Amniotic stem cell (primary cell): Measurements from ENCODE around the gene NPAS3.
A peak's percentile ranks its signal among the peaks of the same experiment; 100 is the strongest.

Experiments
- DNase-seq: peaks from one replicate; lab custom pipeline; 2025; lab: John Stamatoyannopoulos, UW

The NPAS3 gene

DNA sequence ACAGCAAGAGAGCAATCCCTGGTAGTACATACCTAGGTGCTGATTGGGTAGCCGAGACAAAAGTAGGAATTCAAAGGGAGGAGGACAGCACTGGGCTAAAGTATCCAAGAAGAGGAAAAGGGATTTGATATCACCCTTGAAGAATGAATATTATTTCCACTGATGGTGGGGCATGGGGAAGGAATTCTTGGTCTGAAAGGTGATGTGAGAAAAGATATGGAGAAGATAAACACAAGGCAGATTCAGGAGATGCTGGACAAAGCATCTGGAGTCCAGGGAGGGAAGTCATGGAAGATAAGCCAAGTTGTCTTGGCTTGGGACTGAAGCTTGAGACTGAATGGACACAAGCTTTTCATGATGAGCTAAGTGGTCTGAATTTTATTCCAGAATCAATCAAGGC, 818.2 kb downstream of the NPAS3 start:
- no peak for DNase-seq

DNA sequence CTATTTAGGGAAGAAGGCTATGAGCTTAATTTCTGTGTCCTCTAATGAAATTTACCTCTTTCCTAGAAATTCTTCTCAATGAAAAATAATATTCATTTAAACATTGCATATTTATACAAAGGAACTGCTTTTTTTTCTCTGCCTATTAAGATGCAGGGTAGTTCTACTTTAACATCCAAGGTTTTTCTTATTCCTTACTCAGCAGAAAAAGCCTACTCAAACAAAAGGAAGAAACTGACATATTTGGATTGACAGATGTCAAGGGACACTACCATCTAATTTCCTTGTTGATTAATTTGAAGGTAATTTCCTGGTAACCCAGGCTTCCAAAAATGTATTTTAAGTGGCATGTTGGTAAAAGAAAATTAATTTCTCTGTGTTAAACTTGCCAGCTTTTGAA, 819.9 kb downstream of the NPAS3 start:
- no peak for DNase-seq

DNA sequence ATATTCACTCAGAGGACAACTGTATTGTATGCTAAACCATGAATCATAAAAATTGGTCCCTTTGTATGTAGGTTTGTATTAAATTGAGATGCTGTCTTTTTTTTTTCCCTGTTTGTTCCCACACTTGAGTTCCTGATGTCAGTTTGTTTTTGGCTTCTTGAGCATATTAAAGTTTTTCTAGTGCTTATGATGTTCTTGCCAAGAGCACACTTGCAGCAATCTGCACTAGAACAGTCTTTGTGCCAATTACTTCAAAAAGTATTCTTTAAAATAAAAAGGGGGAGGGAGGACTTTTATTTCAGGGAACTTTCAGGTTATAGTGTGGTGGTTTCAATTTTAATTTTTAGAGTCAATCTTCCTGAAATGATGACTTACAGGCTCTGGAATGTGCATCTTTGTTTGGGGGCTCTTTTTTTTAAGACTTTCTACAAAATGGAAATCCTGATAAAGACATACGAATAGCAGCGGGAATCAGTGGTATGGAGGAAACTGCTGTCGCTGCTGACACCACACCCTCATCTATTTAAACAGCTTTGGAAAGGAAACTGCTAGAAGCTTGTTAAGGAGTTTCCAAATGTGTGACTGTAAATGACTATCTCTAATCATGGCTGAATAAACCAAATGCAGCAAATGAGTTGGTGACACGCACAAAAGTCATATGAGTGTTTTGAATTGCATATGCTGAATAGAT, 823.6 kb downstream of the NPAS3 start:
- DNase-seq, result no peak

DNA sequence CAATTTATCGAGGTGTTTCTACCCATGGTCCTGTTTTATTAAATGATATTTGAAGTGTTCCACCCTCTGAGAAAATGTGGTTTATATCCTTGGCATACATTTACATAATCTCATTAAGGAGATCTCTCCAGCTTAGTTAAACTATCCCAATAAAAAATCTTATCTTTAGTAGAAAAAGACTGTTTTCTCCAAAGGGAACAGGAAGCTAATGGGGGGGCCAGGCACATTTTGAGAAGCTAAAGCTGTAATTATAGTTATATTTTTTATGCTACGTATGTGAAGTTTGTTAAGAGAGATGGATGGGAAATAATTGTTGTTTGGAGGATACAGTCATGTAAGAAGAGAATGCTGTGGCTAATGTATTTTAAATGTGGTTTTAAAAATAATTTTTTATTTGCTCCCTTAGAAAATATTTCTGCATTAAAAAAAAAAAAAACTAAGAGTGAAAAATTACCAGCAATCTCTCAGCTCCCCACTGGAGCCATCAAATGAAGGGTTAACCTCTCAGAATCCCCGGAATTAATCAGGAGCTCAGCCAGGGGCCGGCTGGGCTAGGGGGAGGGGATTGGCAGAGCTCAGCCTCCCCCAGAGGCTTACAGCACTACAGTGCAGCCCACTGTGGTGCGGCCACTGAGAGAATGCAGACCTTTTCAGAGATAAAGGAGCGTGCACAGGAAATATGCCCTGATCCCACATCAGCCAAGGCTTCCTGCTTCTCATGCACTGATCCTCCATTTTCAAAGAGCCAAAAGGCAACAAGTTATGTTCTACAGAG, 826.4 kb downstream of the NPAS3 start:
- DNase-seq, result no peak

DNA sequence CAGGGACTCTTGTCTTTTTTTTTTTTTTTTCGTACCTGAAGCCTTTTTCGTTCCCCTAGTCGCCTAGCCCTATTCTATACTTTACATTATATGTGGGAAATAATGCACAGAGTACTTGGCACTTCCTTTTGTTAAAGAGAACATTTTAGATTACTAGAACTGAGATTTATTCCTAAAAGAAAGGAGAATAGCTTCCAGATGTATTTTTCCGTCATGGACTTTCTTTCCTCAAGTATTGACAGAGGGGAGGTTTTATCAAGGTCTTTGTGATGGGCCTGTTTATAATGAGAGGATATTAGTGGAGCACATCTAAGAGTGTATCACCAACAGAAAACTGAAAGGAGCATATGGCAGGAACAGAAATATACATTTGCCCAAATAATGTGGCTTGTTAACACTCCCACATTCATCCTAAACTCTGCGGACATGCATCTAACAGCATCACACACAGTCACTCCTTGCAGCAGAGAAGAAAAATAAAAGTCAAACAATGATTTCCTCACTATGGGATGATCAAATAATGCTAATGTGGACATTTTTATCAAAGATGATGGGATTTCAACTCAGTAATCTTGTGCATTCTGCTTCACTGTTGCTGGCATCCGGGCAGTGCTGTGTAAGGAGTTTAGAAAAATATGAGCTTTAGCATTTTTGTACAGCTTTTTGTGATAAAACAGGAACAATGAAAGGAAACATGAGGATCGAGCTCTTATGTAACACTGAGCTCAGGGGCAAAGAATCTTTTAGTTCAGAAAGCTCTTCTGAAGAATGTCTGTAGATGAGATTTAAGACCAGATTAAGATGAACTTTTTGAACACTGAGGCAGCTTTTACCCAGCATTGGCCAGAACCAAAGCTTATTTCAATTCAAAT, 829.1 kb downstream of the NPAS3 start:
- no peak for DNase-seq

DNA sequence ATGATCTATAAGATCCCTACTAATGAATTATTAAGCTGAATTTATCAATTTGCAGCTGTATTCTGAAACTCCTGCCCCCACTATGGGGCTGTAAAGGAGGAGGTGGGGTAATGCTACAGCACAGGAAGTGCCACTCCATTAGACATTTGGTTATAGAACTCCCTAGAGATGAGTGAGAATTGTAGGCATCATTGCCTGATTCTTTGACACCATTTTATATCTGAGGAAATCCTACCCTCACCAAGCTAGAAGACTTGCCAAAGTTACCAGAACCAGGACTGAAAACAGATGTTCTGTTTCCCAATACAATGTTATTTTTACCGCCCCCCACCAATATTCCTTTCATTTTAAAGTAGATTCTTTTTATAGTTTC, 829.8 kb downstream of the NPAS3 start:
- DNase-seq, result no peak

DNA sequence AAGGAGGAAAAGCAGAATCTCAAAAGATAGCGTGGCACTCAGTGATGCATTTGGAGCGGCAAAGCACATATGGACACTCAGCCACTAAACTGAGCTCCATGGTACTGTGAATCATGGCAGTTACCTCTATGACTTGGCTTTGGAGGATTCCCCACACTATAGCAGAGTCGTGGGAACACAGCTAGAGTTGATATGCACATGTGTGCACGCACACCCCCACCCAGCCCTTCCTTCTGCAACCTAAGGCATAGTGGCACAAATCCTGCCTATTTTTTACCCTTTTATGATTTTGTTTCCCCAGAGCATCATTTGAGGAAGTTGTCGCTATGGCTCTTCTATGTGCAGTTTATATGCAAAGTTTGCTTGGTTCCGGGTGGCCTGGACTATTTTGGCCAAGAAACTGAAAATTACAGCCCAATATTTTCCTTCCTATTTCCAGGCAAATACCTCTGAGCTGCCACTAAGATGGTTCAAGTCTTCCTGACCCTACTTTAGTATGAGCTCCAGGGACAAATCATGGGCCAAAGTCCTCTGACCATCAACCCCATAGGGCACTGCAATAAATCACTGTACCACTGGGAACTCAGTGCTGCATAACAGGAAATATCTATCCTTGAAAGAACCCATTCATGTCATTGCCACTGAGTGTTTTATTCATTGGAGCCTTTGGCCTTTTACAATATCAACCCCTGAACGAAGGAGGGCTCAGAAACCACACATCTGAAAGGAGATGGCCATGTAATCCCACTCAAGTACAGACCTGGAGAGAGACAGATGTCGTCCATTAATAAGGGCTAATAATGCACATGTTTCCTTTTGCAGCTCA, 834.7 kb downstream of the NPAS3 start:
- DNase-seq, result no peak

DNA sequence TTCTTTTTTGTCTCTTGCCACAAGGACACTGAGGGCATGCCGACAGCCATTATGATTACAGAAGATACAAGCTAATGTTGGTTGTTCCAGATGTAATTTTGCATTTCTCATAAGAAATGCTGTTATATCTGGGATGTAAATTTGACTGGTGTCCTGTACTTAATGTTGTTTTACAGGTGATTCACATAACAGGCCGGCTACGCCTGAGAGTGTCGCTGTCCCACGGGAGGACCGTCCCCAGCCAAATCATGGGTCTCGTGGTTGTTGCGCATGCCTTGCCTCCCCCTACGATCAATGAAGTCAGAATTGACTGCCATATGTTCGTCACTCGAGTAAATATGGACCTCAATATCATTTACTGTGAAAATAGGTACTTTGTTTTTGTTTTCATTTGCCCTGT, 835.5 kb downstream of the NPAS3 start:
- no peak for DNase-seq

DNA sequence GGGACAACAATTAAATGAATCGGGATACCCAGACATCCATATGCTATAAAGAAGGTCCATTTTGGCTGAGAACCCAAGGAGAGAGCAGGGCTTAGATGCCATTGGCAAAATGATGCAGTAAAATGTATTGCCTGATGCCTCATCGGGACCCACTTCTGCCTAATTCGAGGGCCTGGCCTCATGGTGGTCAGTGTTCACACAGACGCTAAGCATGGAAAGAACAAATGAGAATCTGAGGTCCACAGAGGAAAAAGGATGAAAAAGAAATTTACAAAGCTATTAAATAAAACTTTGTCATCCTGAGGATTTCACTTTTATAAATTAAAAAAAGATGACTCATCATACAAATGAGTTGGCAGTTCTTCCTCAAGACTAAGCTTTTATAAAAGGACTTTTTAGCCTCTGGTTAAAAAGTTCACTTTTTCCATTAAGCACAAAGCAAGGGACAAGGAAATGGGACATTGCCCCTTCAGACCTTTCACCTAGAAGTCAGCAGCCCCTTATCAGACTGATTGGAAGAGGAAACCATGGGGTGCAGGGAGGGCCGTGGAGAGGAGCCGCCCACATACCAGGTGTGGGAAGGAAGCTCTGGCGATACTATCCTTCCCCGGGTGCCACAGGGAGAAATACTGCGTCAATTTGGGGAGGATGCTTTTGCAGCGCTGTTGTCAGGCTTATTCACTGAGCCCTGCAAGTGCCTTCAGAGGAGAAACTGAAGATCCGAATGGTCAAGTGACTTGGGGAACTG, 836.2 kb downstream of the NPAS3 start:
- no peak for DNase-seq

DNA sequence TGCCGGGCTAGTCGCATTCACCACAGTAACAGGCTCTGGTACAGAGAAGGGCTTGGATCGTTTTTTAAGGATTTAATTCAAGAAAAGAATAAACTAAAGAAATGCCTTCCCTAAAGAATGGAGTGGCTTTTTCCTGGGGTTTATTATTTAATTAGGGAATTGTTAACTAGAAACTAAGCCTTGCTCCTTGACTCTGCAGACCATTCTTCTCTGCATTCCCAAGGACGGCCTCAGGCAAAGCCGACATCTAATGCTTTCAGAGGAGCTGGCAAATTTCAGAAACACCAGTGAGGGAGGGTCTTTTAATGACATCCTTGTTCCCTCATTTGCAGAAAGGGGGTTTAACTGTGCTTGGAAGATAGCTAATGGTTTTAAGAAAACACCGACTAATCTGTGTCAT, 838.2 kb downstream of the NPAS3 start:
- DNase-seq, result no peak

DNA sequence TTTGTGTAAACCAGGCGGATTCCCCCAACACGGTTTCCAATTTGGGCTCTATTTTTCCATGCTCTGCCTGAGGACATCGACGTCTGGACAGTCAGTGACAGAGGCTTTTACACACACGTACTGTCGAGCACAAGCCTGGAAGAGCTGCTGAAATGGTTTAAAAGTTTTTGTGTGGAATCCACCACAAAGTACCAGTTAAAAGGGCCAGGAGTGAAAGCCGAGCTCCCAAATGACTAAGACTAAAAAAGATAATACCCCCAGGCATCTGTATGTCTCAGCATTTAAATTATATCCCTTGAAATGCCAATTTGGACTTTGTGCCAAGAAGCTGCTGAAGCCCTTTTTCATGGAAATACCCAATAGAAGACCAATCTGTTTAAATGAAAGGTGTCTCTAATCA, 839.0 kb downstream of the NPAS3 start:
- peak; percentile 34 for DNase-seq

DNA sequence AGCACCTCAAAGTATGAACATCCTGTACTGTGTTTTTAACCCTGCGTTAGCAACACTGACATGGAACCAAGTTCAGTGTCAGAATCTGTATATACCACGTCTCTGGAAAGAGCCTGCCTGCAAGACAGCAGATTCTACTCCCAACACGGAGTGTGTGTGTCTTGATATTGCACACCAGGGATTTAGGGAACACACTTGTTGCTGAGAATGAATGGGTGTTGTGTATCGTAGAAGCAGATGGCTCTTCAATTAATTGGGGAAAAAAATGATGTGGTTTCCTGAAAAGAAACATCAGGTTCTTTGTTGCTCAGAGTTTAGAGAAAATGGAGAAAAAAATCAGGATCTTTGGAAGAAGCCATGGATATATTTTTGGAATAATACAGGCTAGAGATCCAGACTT, 841.4 kb downstream of the NPAS3 start:
- no peak for DNase-seq

DNA sequence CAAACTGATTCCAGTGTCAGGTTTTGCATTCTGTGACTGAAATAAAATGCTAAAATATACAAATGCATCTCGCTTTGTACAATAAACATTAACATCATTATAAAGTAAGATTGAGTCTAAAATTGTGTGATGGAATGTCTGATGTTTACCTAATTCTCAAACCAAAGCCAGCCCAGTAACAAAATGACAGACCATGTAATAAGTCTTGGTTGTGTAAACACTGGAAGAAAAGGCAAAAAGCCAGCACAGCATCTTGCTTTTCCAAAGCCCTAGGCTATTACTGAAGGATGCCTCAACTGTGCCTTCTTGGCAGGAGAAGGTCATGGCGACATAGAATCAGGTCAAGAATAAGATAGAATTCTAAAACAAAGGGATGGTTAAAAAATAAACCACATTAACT, 842.6 kb downstream of the NPAS3 start:
- no peak for DNase-seq

DNA sequence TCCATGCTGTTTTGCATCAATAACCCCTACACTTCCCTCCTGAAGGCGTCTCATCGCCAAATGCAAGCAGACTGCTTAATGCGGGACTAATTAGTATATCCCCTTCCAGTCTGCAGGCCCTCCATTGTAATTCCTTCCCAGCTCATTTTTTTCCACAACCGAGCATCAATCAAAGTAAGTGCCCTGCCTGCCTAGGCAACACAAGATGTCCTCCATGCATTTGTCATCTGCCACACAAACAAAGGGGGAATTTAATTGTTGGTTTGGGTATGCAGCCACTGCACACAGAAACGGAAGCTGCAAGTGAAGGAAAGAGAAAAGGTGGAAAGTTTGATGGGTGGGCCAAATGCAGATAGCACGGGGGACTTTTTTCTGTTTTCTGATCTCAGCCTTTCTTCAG, 844.2 kb downstream of the NPAS3 start:
- DNase-seq, result no peak

DNA sequence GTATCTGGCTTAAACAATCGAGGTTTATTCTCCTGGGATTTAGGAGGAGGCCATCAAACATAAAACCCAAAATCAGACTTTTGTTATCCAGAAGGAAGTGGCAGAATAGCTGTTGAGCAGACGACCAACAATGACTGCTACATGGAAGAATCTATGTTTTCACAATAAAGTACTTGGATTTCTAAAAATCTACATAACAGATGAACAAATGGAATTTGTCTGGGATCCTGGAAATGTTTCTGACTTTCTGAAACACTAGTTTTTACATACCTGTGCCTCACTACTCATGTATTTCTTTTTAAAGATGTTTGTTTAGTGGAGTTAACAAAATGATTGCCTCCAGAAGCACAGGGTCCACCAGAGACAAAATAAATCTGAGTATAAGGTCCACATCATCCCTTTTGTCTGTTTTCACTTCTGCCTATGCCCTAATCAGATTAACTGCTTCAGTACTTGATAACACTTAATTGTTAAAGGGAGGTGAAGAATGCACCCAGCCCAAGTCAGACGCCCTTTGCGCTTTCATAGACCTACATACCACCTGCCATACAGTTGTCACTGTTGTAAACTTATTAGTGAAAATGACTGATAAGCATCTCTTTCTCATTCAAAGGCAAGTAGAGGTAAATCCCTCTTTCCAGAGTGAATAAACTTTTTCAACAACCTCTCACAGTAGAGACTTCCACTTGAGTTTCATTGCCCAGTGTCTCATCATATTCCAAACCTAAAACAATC, 847.6 kb downstream of the NPAS3 start:
- DNase-seq, result no peak

DNA sequence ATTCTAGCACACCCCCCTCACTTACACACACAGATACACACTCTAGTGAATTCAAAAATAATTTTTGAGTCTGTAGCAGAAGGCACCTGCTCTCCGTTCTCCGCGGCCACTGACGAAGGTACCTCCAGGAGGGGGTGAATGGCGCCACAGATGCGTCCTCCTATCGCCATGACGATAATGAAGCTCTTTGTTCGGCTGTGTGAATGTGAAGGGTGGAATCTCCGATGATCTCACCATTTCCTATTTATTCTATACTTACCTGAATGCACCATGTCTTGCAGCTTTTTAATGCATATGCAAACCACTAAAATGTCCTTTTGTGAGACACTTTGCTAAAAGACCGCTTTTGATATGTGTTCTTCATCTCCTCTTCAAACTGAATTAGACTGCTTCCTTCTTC, 849.5 kb downstream of the NPAS3 start:
- no peak for DNase-seq

DNA sequence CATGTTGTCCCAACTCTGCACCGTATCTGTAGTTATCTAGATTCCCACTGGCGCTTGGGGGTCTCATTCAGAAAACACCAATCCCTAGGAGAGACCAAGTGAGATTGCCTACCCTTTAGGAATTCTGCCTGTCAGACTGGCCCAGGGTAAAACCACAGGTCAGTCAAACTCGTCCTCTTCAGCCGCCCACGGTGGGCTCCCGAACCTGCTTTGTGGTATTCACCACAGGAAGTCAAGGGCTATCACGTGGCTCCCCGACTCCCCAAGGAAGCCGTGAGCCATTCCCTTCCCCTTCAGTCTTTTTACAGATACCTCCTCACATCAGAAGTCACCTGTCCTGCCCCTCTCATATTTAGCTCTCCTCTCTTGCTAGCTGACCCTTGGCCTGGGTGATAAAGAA, 852.3 kb downstream of the NPAS3 start:
- no peak for DNase-seq

DNA sequence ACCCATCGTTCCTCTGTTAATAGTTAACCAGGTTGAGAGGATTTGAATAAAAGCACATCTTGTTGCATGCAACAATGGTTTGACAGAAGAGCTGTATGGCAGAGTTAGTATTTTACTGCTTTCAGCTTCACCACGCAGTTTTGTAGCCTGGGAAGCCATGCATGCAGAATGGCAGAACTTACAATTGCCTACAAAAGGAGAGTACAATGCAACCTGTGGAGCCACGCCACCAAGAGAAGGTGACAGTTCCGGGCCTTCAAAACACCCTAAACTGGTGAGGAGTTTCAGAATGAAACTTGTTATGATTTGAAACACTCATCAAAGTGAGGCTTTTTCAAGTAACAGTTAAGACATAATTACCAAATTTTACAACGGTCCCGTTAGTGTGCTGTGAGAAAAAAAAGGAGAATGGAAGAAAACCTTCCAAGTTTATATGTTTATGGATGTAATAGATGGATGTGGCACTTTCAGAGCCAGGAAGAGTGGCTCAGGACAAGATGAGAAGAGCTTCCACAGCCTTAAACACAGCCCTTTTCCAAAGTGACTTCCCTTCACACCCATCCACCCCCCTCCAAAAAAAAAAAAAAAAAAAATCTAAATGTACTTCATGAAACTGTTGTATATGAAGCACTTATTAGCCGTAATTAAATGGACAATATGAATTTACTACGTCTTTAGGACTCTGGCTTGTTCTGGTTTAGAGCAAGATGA, 853.5 kb downstream of the NPAS3 start:
- DNase-seq, result no peak

DNA sequence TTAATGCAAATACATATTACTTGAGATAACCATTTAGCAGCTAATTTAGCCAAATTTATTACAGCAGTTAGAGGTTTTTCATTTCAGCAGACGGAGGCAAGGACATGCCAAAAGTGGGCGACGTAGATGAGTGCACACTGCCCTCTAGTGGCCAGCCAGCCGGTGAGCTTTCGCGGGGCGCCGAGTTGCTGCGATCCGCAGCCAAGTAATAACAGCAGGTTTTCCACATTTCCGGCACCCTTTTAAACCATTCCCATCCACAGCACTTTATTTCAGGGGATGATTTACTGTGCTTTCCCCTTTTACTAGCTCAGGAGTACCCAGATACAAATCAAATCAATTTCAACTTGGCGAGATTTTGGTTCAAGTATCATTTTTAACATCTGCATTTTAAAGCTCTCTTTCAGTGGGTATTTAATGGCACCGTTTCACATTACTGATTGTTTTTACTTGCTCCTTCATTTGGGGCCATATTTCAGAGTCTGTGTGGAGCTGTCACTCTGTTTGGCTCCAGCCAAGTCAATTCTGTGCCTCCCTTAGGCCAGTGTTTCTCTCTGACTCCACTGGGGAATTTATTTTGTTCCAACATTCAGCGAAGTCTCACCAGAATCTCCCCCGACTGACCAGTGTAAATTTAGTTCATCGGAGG, 854.2 kb downstream of the NPAS3 start:
- DNase-seq, result peak; percentile 42
